GM12865 (cell line): ENCODE measurements around the gene LRRC73.

Source experiments
- DNase-seq: peaks from one replicate; pipeline ENCODE4 v3.0.0; 2010; ENCODE audit warnings: low read depth
- H3K4me3 ChIP-seq: 2 replicates; pipeline ENCODE4 v1.5.1; 2011; ENCODE audit warnings: mild to moderate bottlenecking, low read depth, low read length, control low read depth
- CTCF ChIP-seq: IDR thresholded peaks from 2 replicates; pipeline ENCODE4 v1.5.1; 2011; ENCODE audit warnings: low read length, control low read depth, low read depth, inconsistent platforms; ENCODE audit not compliant: insufficient read depth; ENCODE audit errors: missing control alignments

LRRC73 gene

GRCh38 chr6:43496370-43497128 is 13.6 kb downstream of the LRRC73 start:
- TF ChIP-seq CTCF: peak; percentile 45
- DNase-seq: peak; percentile 35
- no peak overlapping the region for H3K4me3 ChIP-seq

DNA sequence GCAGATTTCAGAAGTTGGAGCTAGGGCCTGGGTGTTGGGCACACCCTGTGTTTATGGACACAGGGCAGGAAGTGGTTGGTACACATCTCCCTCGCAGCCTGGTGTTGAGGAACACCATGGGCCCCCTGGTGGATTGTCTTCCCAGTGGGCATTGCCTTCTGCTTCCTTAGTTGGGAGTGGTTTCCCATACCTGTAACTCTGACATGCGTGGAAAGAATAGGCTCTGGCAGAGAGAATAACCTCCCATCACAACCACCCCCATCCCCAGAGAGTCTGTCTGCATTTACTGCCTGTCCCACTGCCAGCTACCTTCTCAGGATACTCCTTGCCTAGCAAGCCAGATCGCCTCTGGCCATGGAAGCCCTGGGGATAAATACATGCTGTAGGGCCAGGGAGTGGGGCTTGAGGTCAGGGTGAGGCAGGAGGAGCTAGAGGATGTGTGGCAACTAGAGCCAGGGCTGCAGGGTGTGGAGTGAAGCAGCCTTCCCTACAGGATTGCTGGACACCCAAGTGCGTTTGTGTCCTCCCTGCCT is 14.7 kb downstream of the LRRC73 start:
- no peak for TF ChIP-seq CTCF
- no peak for DNase-seq
- H3K4me3 ChIP-seq: no peak overlapping the region

GRCh38 chr6:43494766-43495165 is 15.4 kb downstream of the LRRC73 start:
- no peak for TF ChIP-seq CTCF
- H3K4me3 ChIP-seq: no peak overlapping the region
- DNase-seq: no peak

DNA sequence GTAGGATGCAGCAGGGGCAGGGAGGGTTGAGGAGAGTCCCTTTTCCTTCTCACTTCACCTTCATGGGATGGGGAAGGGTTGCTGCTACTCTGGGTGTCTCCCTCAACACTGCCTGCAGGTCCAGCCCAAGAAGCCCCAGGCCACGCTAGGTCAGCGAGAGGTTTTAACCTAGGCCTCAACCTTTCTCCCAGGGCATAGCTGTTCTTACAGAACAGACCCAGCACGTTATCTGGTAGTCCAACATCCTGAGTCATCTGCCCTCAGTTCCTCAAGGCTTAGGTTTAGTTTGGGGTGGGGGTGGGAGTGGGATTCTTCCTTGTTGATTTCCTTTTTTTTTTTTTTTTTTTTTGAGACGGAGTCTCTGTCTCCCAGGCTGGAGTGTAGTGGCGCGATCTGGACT is 15.8 kb downstream of the LRRC73 start:
- H3K4me3 ChIP-seq: no peak overlapping the region
- no peak for DNase-seq
- no peak for TF ChIP-seq CTCF

DNA sequence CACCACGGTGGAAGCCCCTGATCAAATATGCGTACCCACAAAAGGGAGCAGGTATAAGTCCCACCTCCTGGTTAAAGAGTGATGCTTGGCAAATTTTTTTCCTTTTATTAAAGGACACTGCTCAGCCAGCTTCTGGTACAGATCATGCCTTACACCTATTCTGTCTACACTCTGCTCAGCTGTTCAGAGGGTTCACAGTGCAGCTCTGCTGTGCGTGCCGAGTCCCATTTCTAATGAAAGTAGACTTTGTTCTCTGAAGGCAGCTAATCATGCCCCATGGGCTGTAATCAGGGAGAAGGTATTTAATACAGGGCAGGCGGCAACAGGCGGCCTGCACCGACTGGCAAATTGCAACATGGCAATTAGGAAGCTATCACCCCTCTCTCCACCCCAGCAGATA is 16.3 kb downstream of the LRRC73 start:
- no peak for DNase-seq
- no peak for TF ChIP-seq CTCF
- H3K4me3 ChIP-seq: no peak overlapping the region

GRCh38 chr6:43493230-43493629 is 16.9 kb downstream of the LRRC73 start:
- no peak overlapping the region for H3K4me3 ChIP-seq
- no peak for TF ChIP-seq CTCF
- no peak for DNase-seq

- DNase-seq: no peak
- no peak overlapping the region for H3K4me3 ChIP-seq
- TF ChIP-seq CTCF: no peak
Measured at GRCh38 chr6:43492673-43493072, 17.5 kb downstream of the LRRC73 start.
